ENCODE data around the gene CPNE6.

The CPNE6 gene

DNA sequence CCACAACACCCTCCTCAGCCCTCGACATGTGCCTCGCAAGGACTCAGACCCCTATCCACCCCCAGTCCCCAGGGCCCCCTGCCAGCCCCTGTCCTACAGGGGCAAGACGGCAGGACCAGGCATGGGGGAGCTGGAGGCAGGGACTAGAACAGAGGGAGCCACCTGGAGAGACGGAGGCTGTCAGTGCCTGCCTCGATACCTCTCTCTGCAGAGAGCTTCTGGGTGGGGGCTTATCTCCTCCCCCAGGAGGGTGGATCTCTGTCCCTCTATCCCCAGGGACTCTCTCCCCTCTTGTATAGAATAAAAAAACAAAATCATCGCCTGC, 2.0 kb upstream of the CPNE6 start:
- H3F3A ChIP-seq (ENCODE audit: insufficient read depth, low read length), result no peaks in the 10 kb centered on the region
- TF ChIP-seq, protein P1, sequence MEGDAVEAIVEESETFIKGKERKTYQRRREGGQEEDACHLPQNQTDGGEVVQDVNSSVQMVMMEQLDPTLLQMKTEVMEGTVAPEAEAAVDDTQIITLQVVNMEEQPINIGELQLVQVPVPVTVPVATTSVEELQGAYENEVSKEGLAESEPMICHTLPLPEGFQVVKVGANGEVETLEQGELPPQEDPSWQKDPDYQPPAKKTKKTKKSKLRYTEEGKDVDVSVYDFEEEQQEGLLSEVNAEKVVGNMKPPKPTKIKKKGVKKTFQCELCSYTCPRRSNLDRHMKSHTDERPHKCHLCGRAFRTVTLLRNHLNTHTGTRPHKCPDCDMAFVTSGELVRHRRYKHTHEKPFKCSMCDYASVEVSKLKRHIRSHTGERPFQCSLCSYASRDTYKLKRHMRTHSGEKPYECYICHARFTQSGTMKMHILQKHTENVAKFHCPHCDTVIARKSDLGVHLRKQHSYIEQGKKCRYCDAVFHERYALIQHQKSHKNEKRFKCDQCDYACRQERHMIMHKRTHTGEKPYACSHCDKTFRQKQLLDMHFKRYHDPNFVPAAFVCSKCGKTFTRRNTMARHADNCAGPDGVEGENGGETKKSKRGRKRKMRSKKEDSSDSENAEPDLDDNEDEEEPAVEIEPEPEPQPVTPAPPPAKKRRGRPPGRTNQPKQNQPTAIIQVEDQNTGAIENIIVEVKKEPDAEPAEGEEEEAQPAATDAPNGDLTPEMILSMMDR (IDR thresholded peaks at IDR 0.05; ENCODE audit: low read length), result no peak
- no peak for TF ChIP-seq EZH2 (IDR thresholded peaks at IDR 0.05; ENCODE audit: borderline replicate concordance, low read length)
- peaks cover 15% of the 10 kb centered on the region; the same call in 1 of the 2 replicates for H3K27me3 ChIP-seq (ENCODE audit: insufficient read depth, low read length)
- H3K9ac ChIP-seq (ENCODE audit: low read length), result no peak overlapping the region
- H3K79me2 ChIP-seq (ENCODE audit: insufficient read depth, low read length), result no peaks in the 10 kb centered on the region
- no peaks in the 10 kb centered on the region for H4K20me1 ChIP-seq (ENCODE audit: insufficient read depth, low read length)
- H3K4me2 ChIP-seq (ENCODE audit: low read length), result no peak overlapping the region
- H3K36me3 ChIP-seq (ENCODE audit: insufficient read depth, low read length), result no peaks in the 10 kb centered on the region
- H3K9me3 ChIP-seq (ENCODE audit: low read length), result no peaks in the 10 kb centered on the region
- H3K27ac ChIP-seq (ENCODE audit: low read depth, low read length, poor library complexity, severe bottlenecking), result no peak overlapping the region
- H3K9me2 ChIP-seq (ENCODE audit: low read depth, low read length), result no peaks in the 10 kb centered on the region
- no peaks in the 10 kb centered on the region for H3K4me1 ChIP-seq (ENCODE audit: insufficient read depth, low read length, severe bottlenecking)
- no peak overlapping the region for H2AFZ ChIP-seq (ENCODE audit: low read length)
- H3K4me3 ChIP-seq (ENCODE audit: low read depth, low read length, poor library complexity, severe bottlenecking), result no peak overlapping the region

DNA sequence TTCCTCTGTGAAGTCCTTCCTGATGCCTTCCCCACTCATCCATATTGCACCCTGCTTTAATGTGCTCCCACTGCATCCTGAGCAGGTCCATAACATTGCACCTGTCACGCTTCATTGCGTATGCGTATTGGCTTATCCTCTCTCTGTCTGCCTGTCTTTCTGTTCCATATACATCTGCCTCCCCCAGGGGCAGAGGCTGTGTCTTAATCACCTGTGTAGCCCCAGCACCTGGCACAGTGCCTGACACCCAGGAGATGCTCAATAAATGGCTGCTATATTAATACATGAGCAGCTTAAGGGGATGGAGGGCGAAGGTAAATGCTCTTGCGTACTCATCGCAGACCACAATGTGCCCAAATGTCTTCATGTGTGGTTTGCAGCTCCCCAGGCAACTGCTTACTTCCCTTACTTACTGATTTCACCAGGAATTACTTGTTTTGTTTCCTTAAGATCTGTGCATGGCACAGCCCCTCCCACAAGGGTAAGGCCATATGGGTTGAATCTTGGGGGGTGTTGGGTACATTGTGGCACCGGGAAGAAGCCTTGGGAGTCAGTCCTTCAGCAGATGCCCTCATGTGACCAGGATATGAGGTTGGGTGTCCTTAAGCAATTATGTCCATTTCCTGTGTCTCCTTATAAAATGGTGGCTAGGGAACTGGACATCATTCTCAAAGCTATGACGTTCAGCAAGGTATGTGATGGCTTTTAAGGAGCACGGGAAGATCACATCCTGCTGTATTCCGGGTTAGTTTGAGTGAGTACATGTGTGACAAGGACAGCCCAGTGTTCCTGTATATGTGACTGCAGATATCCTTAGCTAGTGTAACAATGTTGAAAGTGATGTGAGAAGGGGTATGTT, 848 bp upstream of the CPNE6 start:
- H3K79me2 ChIP-seq (ENCODE audit: insufficient read depth, low read length), result no peaks in the 10 kb centered on the region
- H3K4me2 ChIP-seq (ENCODE audit: low read length), result no peak overlapping the region
- no peaks in the 10 kb centered on the region for H3K9me3 ChIP-seq (ENCODE audit: low read length)
- no peaks in the 10 kb centered on the region for H4K20me1 ChIP-seq (ENCODE audit: insufficient read depth, low read length)
- H3K9me2 ChIP-seq (ENCODE audit: low read depth, low read length), result no peaks in the 10 kb centered on the region
- H2AFZ ChIP-seq (ENCODE audit: low read length), result no peak overlapping the region
- H3K4me1 ChIP-seq (ENCODE audit: insufficient read depth, low read length, severe bottlenecking), result peaks cover 4% of the 10 kb centered on the region
- H3F3A ChIP-seq (ENCODE audit: insufficient read depth, low read length), result no peaks in the 10 kb centered on the region
- TF ChIP-seq EZH2 (IDR thresholded peaks at IDR 0.05; ENCODE audit: borderline replicate concordance, low read length), result no peak
- TF ChIP-seq, protein P1 (IDR thresholded peaks at IDR 0.05; ENCODE audit: low read length), result no peak
- H3K9ac ChIP-seq (ENCODE audit: low read length), result no peak overlapping the region
- H3K27ac ChIP-seq (ENCODE audit: low read depth, low read length, poor library complexity, severe bottlenecking), result no peak overlapping the region
- H3K4me3 ChIP-seq (ENCODE audit: low read depth, low read length, poor library complexity, severe bottlenecking), result no peak overlapping the region
- peaks cover 15% of the 10 kb centered on the region; the same call in 1 of the 2 replicates for H3K27me3 ChIP-seq (ENCODE audit: insufficient read depth, low read length)
- no peaks in the 10 kb centered on the region for H3K36me3 ChIP-seq (ENCODE audit: insufficient read depth, low read length)

DNA sequence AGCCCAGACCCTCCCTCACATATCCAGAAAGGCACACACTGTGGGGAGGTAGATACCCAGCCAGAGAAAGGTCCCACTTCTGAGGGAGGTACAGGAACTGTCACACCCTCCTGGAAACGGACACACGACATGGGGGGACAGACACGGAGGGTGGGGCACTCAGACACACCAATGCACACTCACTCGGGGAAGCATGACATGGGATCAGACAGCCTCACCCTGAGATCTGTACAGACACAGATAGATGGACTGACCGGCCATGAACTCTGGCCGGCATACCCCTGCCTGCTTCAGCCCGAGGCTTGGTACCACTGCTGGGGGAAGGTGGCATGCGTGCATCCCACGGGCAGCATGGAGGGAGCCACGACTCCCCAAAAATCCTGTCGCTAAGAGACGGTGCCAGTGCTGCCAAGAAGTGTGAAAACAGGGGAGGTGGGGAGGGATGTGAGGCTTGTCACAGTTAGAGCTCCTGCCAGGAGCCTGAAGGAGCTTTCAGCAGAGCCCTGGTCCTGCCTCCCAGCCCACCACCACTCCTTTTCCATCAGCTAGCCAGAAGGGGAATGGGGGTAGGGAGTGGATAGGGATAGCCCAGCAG, 571 bp downstream of the CPNE6 start:
- Histone ChIP-seq H3K9ac (ENCODE audit: low read length) (no peak overlapping the region), H3F3A (ENCODE audit: insufficient read depth, low read length) (no peaks in the 10 kb centered on the region), H3K9me3 (ENCODE audit: low read length) (no peaks in the 10 kb centered on the region), H2AFZ (ENCODE audit: low read length) (no peak overlapping the region), H3K27me3 (ENCODE audit: insufficient read depth, low read length) (peaks cover 14% of the 10 kb centered on the region; the same call in 1 of the 2 replicates), H3K4me1 (ENCODE audit: insufficient read depth, low read length, severe bottlenecking) (peaks cover 7% of the 10 kb centered on the region), H3K9me2 (ENCODE audit: low read depth, low read length) (no peaks in the 10 kb centered on the region), H3K4me3 (ENCODE audit: low read depth, low read length, poor library complexity, severe bottlenecking) (no peak overlapping the region), H3K4me2 (ENCODE audit: low read length) (no peak overlapping the region), H4K20me1 (ENCODE audit: insufficient read depth, low read length) (no peaks in the 10 kb centered on the region), H3K79me2 (ENCODE audit: insufficient read depth, low read length) (no peaks in the 10 kb centered on the region), H3K36me3 (ENCODE audit: insufficient read depth, low read length) (no peaks in the 10 kb centered on the region), H3K27ac (ENCODE audit: low read depth, low read length, poor library complexity, severe bottlenecking) (no peak overlapping the region)
- TF ChIP-seq EZH2 (IDR thresholded peaks at IDR 0.05; ENCODE audit: borderline replicate concordance, low read length), result no peak
- TF ChIP-seq, protein P1 (IDR thresholded peaks at IDR 0.05; ENCODE audit: low read length), result no peak

All from OCI-LY1 (cell line).